Measurements from ENCODE around the gene CALCR. TPM values are rescaled to one million over a fixed set of nuclear protein-coding genes. Genes with fewer than 3 reads are reported as not detected.
"Not testable (repeated sequence)": the region's sequence is repeated elsewhere in the genome, so short reads cannot be mapped to it uniquely, and the experiment has no call there.

CALCR gene
- total RNA-seq, 2 experiments from 2014 or later, result not detected

GRCh38 chr7:93586479-93586865 lies 11.9 kb upstream of the CALCR start:
- H3K4me2 ChIP-seq (ENCODE audit: low read length); H3K9me3 ChIP-seq (ENCODE audit: low read length): not testable (repeated sequence)

GRCh38 chr7:93585694-93586478 lies 11.4 kb upstream of the CALCR start:
- H2AFZ ChIP-seq (ENCODE audit: low read length); H3K9me2 ChIP-seq (ENCODE audit: insufficient read depth, low read length); H3K9me3 ChIP-seq (ENCODE audit: low read length); H3K4me1 ChIP-seq (ENCODE audit: insufficient read depth, low read length, poor library complexity, severe bottlenecking); BruUV-seq (replicated peaks); H4K20me1 ChIP-seq (ENCODE audit: insufficient read depth, low read length); POLR2A ChIA-PET; H3K79me2 ChIP-seq (ENCODE audit: insufficient read depth, low read depth, low read length); intact Hi-C loops (cut with micrococcal nuclease; ENCODE audit: unreplicated experiment); DNase-seq (ENCODE audit: low spot score); CTCF ChIA-PET (ENCODE audit: unreplicated experiment); H3K27ac ChIP-seq (ENCODE audit: low read depth, low read length, poor library complexity, severe bottlenecking); H3K36me3 ChIP-seq (ENCODE audit: insufficient read depth, low read length); H3K4me3 ChIP-seq (ENCODE audit: low read depth, low read length, poor library complexity, severe bottlenecking); H3K4me2 ChIP-seq (ENCODE audit: low read length): not testable (repeated sequence)

More at GRCh38 chr7:93586479-93586865, 11.9 kb upstream of the CALCR start:
- H3K4me1 ChIP-seq (ENCODE audit: insufficient read depth, low read length, poor library complexity, severe bottlenecking); H3K79me2 ChIP-seq (ENCODE audit: insufficient read depth, low read depth, low read length); DNase-seq (ENCODE audit: low spot score); H2AFZ ChIP-seq (ENCODE audit: low read length); H3K36me3 ChIP-seq (ENCODE audit: insufficient read depth, low read length); H3K4me3 ChIP-seq (ENCODE audit: low read depth, low read length, poor library complexity, severe bottlenecking); POLR2A ChIA-PET; CTCF ChIA-PET (ENCODE audit: unreplicated experiment); intact Hi-C loops (cut with micrococcal nuclease; ENCODE audit: unreplicated experiment); H3K27ac ChIP-seq (ENCODE audit: low read depth, low read length, poor library complexity, severe bottlenecking); BruUV-seq (replicated peaks); H4K20me1 ChIP-seq (ENCODE audit: insufficient read depth, low read length); H3K9me2 ChIP-seq (ENCODE audit: insufficient read depth, low read length): not testable (repeated sequence)

GRCh38 chr7:93579431-93579830 lies 4.9 kb upstream of the CALCR start:
- H3K79me2 ChIP-seq (ENCODE audit: insufficient read depth, low read depth, low read length), result no peaks in the 10 kb centered on the region
- ChIA-PET CTCF (ENCODE audit: unreplicated experiment) (no interaction called here), POLR2A (no interaction called here)
- no peaks in the 10 kb centered on the region for H3K9me2 ChIP-seq (ENCODE audit: insufficient read depth, low read length)
- no peaks in the 10 kb centered on the region for H3K9me3 ChIP-seq (ENCODE audit: low read length)
- no peak overlapping the region for H2AFZ ChIP-seq (ENCODE audit: low read length)
- H3K4me2 ChIP-seq (ENCODE audit: low read length), result no peak overlapping the region
- intact Hi-C loops (cut with micrococcal nuclease; ENCODE audit: unreplicated experiment), result no loop called here
- no peaks in the 10 kb centered on the region for H3K36me3 ChIP-seq (ENCODE audit: insufficient read depth, low read length)
- DNase-seq (ENCODE audit: low spot score), result no peak
- H3K4me3 ChIP-seq (ENCODE audit: low read depth, low read length, poor library complexity, severe bottlenecking), result no peak overlapping the region
- BruUV-seq (replicated peaks), result no TSS peak
- no peaks in the 10 kb centered on the region for H4K20me1 ChIP-seq (ENCODE audit: insufficient read depth, low read length)
- no peak overlapping the region for H3K27ac ChIP-seq (ENCODE audit: low read depth, low read length, poor library complexity, severe bottlenecking)
- H3K4me1 ChIP-seq (ENCODE audit: insufficient read depth, low read length, poor library complexity, severe bottlenecking), result no peaks in the 10 kb centered on the region
- TF ChIP-seq CTCF (conservative IDR thresholded peaks at IDR 0.05; ENCODE audit: low read length) (no peak), EZH2phosphoT487 (IDR thresholded peaks at IDR 0.05; ENCODE audit: borderline replicate concordance, low read depth, low read length) (no peak)

GRCh38 chr7:93578762-93579161 lies 4.2 kb upstream of the CALCR start:
- no peaks in the 10 kb centered on the region for H3K9me2 ChIP-seq (ENCODE audit: insufficient read depth, low read length)
- no peak overlapping the region for H2AFZ ChIP-seq (ENCODE audit: low read length)
- no peaks in the 10 kb centered on the region for H3K36me3 ChIP-seq (ENCODE audit: insufficient read depth, low read length)
- intact Hi-C loops (cut with micrococcal nuclease; ENCODE audit: unreplicated experiment), result no loop called here
- ChIA-PET CTCF (ENCODE audit: unreplicated experiment) (no interaction called here), POLR2A (interaction anchor here (0.6 kb wide), 1 partner anchor 956 kb away, joined by 3 read pairs; no protein-coding TSS in a partner anchor)
- H4K20me1 ChIP-seq (ENCODE audit: insufficient read depth, low read length), result no peaks in the 10 kb centered on the region
- no peak for DNase-seq (ENCODE audit: low spot score)
- no peaks in the 10 kb centered on the region for H3K79me2 ChIP-seq (ENCODE audit: insufficient read depth, low read depth, low read length)
- no TSS peak for BruUV-seq (replicated peaks)
- no peak overlapping the region for H3K27ac ChIP-seq (ENCODE audit: low read depth, low read length, poor library complexity, severe bottlenecking)
- no peak for TF ChIP-seq EZH2phosphoT487 (IDR thresholded peaks at IDR 0.05; ENCODE audit: borderline replicate concordance, low read depth, low read length)
- no peak for TF ChIP-seq CTCF (conservative IDR thresholded peaks at IDR 0.05; ENCODE audit: low read length)
- no peak overlapping the region for H3K4me3 ChIP-seq (ENCODE audit: low read depth, low read length, poor library complexity, severe bottlenecking)
- no peaks in the 10 kb centered on the region for H3K4me1 ChIP-seq (ENCODE audit: insufficient read depth, low read length, poor library complexity, severe bottlenecking)
- no peak overlapping the region for H3K4me2 ChIP-seq (ENCODE audit: low read length)
- H3K9me3 ChIP-seq (ENCODE audit: low read length), result no peaks in the 10 kb centered on the region
